AG09319 (cell line): Measurements from ENCODE around the gene UNG.

Experiments
- DNase-seq: peaks from one replicate; pipeline ENCODE4 v3.0.0-alpha.2; 2010; ENCODE audit warnings: low read depth; ENCODE audit errors: extremely low read depth
- CTCF ChIP-seq: IDR thresholded peaks from 2 replicates; pipeline ENCODE4 v1.5.1; 2011; ENCODE audit warnings: low read depth, mild to moderate bottlenecking, inconsistent platforms, low read length, moderate library complexity

The UNG gene

DNA sequence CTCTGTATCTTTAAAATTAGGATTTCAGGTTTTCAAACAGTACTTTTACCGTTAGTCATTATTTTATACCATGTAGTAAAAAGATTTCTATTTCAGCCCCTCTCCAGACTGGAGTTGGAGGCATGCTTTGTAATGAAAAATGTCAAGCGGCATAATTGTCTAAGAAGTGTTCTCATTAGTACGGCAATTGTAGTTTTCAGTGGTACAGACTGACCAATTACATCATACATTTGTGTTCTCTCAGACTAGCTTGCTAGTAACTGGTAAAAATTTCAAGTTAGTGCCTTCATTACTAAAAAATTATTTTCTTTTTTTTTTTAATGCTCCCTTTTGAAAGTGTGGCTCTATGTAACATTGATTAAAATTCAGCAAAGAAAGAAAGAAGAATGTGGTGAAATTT, 40.5 kb upstream of the UNG start:
- no peak for TF ChIP-seq CTCF
- no peak for DNase-seq

- no peak for TF ChIP-seq CTCF
- DNase-seq, result no peak
Measured at GRCh38 chr12:109057376-109057775, 40.0 kb upstream of the UNG start.

- DNase-seq, result no peak
Measured at GRCh38 chr12:109058773-109059172, 38.6 kb upstream of the UNG start.

GRCh38 chr12:109064143-109064542, 33.3 kb upstream of the UNG start:
- no peak for DNase-seq
- no peak for TF ChIP-seq CTCF

More at GRCh38 chr12:109058773-109059172, 38.6 kb upstream of the UNG start:
- TF ChIP-seq CTCF, result no peak

GRCh38 chr12:109065154-109065852, 32.1 kb upstream of the UNG start:
- DNase-seq, result no peak
- no peak for TF ChIP-seq CTCF

- no peak for TF ChIP-seq CTCF
- no peak for DNase-seq
Measured at GRCh38 chr12:109065853-109066193, 31.6 kb upstream of the UNG start.

DNA sequence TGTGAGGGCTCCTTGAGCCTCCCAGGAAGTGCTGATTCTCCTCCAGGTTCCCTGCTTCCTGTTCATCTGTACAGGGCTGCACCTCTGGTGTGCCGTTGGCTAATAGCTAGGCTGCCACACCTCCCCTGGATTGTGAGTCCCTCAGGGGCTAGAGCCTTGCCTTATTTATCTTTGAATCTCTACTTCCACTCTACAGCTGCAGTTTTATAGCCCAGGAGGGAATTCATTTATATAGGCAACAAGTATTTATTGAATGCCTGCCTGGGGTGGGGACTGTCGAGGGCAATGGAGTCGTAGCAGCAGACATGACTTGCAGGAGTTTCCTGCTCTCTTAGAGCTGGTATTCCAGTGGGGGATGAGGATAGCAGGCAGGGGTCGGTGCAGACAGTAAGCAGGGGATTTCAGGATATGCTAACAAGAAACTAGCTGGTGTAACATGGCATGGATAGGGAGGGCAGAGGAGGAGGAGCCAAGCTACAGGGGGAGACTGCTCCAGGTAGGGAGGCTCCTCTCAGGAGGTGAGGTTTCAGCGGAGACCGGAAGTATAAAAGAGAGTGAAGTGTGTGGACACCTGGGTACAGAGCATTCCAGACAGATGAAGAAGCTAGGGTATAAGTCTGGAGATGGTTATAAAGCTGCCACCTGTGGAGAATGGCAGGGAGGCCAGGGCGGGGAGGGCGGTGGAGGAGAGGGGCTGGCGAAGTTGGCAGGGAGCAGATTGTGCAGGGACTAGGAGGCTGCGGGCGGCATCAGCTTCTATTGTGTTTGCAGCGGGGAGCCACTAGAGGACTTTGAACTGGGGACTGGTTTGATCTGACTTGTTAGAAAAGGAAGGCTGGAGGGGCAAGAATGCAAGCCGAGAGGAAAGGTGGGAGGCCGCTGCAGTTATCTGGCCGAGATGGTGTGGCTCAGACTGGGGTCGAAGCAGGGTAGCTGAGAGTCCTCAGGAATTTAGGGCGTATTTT, 27.8 kb upstream of the UNG start:
- TF ChIP-seq CTCF, result no peak
- no peak for DNase-seq
